ENCODE measurements around the gene TMED10.

- TF ChIP-seq CTCF (IDR thresholded peaks at IDR 0.05; ENCODE audit: low read depth, low read length) = no peak
- no peak for TF ChIP-seq EZH2phosphoT487 (IDR thresholded peaks at IDR 0.05; ENCODE audit: low read depth)
These were observed 52.4 kb downstream of the TMED10 start for GRCh38 chr14:75123991-75124390.

Data from OCI-LY3 (cell line).